H1 (cell line): ENCODE data around the gene C2. TPM values are rescaled to one million over a fixed set of nuclear protein-coding genes. Genes with fewer than 3 reads are reported as not detected.

ENCODE experiments used
- BCL11A ChIP-seq, 2 experiments: IDR thresholded peaks; one replicate each; pipeline ENCODE4 v1.6.1; 2011; ENCODE audit warnings: low read depth in 2 of 2, low read length in 2 of 2, mild to moderate bottlenecking in 2 of 2
- E2F6 ChIP-seq: IDR thresholded peaks from 2 replicates; pipeline ENCODE4 v1.6.1; 2012; ENCODE audit warnings: inconsistent platforms
- POU5F1 ChIP-seq: IDR thresholded peaks from 2 replicates; pipeline ENCODE4 v1.6.1; 2011; ENCODE audit warnings: low read depth, mild to moderate bottlenecking, low read length, moderate library complexity
- polyA plus RNA-seq, 7 experiments: library from polyadenylated mRNA; depleted of rRNA in 3 of 7; stranded (reverse) in 5 of 7; unstranded in 2 of 7; fragments of >200 nt in 5 of 7; fragments of 200-250 nt in 2 of 7; gene quantifications; 1 replicate in 5 of 7; 2 replicates in 1 of 7; 4 replicates in 1 of 7; pipeline versions ENCODE4 v1.2.1 to v1.2.3, GENCODE V29; 2011 to 2013; ENCODE audit warnings: missing spikeins in 2 of 7, mixed read lengths in 2 of 7
- total RNA-seq: library from RNA; stranded (reverse); fragmentation: NEBNext Ultra II Directional; extraction: Animal tissue kit (Norgen Biotek cat#: 25700); gene quantifications from 2 replicates; pipeline ENCODE4 v1.2.1, GENCODE V29; 2021

Gene C2
- total and polyA plus RNA-seq, 2 of the 8 experiments (the other 6 are each of a cell fraction or from before 2014, with no cell fraction given) = 0.26 to 0.38 TPM

GRCh38 chr6:31927863-31928671 is 550 bp downstream of the C2 start (continued):
- TF ChIP-seq POU5F1 (no peak), BCL11A (IDR thresholded peaks at IDR 0.05; ENCODE audit: low read depth in 2 of 2, low read length in 2 of 2) (no peak), E2F6 (no peak)
